Tibial nerve (tissue), 4 donors: ENCODE results near the gene DNAI2.

Experiments used
- CTCF ChIP-seq, 5 experiments: fragments of 200-600 bp in 3 of 5; fragments of 450-650 bp in 2 of 5; sonication (generic) in 3 of 5; IDR thresholded peaks; one replicate each; pipeline ENCODE4 v1.5.1; 2016 to 2019; ENCODE audit warnings: antibody characterized with exemption in 5 of 5, mild to moderate bottlenecking in 3 of 5, moderate library complexity in 2 of 5
- EP300 ChIP-seq, 2 donors: sonication (generic); formaldehyde crosslinking; IDR thresholded peaks; one replicate each; pipeline ENCODE4 v1.6.1; 2017; ENCODE audit warnings: antibody characterized with exemption in 2 of 2, mild to moderate bottlenecking in 1 of 2

DNA sequence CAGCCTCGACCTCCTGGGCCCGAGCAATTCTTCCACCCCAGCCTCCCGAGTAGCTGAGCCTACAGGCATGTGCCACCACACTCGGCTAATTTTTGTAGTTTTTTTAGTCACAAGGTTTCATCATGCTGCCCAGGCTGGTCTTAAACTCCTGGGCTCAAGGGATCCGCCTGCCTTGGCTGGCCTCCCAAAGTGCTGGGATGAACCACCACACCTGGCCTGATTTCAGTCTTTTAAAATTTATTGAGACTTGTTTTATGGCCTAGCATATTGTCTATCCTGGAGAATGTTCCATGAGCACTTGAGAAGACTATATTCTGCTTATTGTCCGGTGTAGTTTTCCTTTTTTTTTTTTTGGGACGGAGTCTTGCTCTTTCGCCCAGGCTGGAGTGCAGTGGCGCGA is 18.5 kb downstream of the DNAI2 start:
- no peak for TF ChIP-seq EP300 (IDR thresholded peaks at IDR 0.05)
- TF ChIP-seq CTCF (IDR thresholded peaks at IDR 0.05): no peak
